HG02623 (cell line): ENCODE results near the gene TTBK2.
"Not testable (repeated sequence)": the region's sequence is repeated elsewhere in the genome, so short reads cannot be mapped to it uniquely, and the experiment has no call there.

Experiments
- ATAC-seq: cut with Tn5 transposase; IDR thresholded peaks from one replicate; pipeline ENCODE4 v1.9.1; 2021; ENCODE audit warnings: moderate library complexity; ENCODE audit not compliant: unreplicated experiment

Gene TTBK2

GRCh38 chr15:42920519-42921341, at the start of gene TTBK2:
Gene TTBK2, minus strand, starts transcription at chr15:42920778. Its CDS starts 42,161 bp downstream, at chr15:42878617.
- peak; percentile 97 for ATAC-seq

- ATAC-seq: no peak
Observed at GRCh38 chr15:42964476-42964875, 43.9 kb upstream of the TTBK2 start.

GRCh38 chr15:42955518-42955917, 34.9 kb upstream of the TTBK2 start:
- no peak for ATAC-seq

- no peak for ATAC-seq
Observed at GRCh38 chr15:42954291-42954690, 33.7 kb upstream of the TTBK2 start.

- ATAC-seq: not testable (repeated sequence)
Observed at GRCh38 chr15:42948898-42949297, 28.3 kb upstream of the TTBK2 start.

GRCh38 chr15:42940527-42940926, 19.9 kb upstream of the TTBK2 start:
- no peak for ATAC-seq

- ATAC-seq: no peak
Observed at GRCh38 chr15:42939841-42940240, 19.3 kb upstream of the TTBK2 start.

GRCh38 chr15:42937143-42937542, 16.6 kb upstream of the TTBK2 start:
- no peak for ATAC-seq

- no peak for ATAC-seq
Observed at GRCh38 chr15:42933886-42934667, 13.5 kb upstream of the TTBK2 start.

GRCh38 chr15:42932833-42933515, 12.4 kb upstream of the TTBK2 start:
- ATAC-seq: no peak

- ATAC-seq: no peak
Observed at GRCh38 chr15:42931702-42932486, 11.3 kb upstream of the TTBK2 start.

GRCh38 chr15:42929306-42929848, 8.8 kb upstream of the TTBK2 start:
- ATAC-seq: no peak

- ATAC-seq: no peak
Observed at GRCh38 chr15:42921342-42921731, 759 bp upstream of the TTBK2 start.

- peak; percentile 12 for ATAC-seq
Observed at GRCh38 chr15:42919799-42920518, 619 bp downstream of the TTBK2 start.

- no peak for ATAC-seq
Observed at GRCh38 chr15:42919308-42919707, 1.3 kb downstream of the TTBK2 start.

- no peak for ATAC-seq
Observed at GRCh38 chr15:42918047-42918446, 2.5 kb downstream of the TTBK2 start.

GRCh38 chr15:42915654-42916315, 4.8 kb downstream of the TTBK2 start:
- ATAC-seq: no peak

GRCh38 chr15:42914728-42915497, 5.7 kb downstream of the TTBK2 start:
- ATAC-seq: no peak
